Measurements from ENCODE around the gene SPNS3.

Gene SPNS3

GRCh38 chr17:4450710-4451316 is 17.1 kb downstream of the SPNS3 start:
- H3K4me3 ChIP-seq (ENCODE audit: low read depth, low read length), result no peak overlapping the region
- ChIA-PET POLR2A (no interaction called here), CTCF (no interaction called here)
- no peak for TF ChIP-seq CTCF (IDR thresholded peaks at IDR 0.05; ENCODE audit: insufficient read depth, low read length, missing control alignments)
- no peak for DNase-seq (ENCODE audit: low read depth, low spot score)

- DNase-seq (ENCODE audit: low read depth, low spot score), result no peak
- ChIA-PET CTCF (no interaction called here), POLR2A (no interaction called here)
- no peak overlapping the region for H3K4me3 ChIP-seq (ENCODE audit: low read depth, low read length)
- TF ChIP-seq CTCF (IDR thresholded peaks at IDR 0.05; ENCODE audit: insufficient read depth, low read length, missing control alignments), result no peak
Measured at GRCh38 chr17:4453812-4454591, 20.3 kb downstream of the SPNS3 start.

- ChIA-PET POLR2A (no interaction called here), CTCF (no interaction called here)
- no peak overlapping the region for H3K4me3 ChIP-seq (ENCODE audit: low read depth, low read length)
- DNase-seq (ENCODE audit: low read depth, low spot score), result no peak
- no peak for TF ChIP-seq CTCF (IDR thresholded peaks at IDR 0.05; ENCODE audit: insufficient read depth, low read length, missing control alignments)
Measured at GRCh38 chr17:4460661-4461060, 26.9 kb downstream of the SPNS3 start.

- no peak for TF ChIP-seq CTCF (IDR thresholded peaks at IDR 0.05; ENCODE audit: insufficient read depth, low read length, missing control alignments)
- H3K4me3 ChIP-seq (ENCODE audit: low read depth, low read length), result no peak overlapping the region
- DNase-seq (ENCODE audit: low read depth, low spot score), result no peak
- POLR2A ChIA-PET, result no interaction called here
- CTCF ChIA-PET, result no interaction called here
Measured at GRCh38 chr17:4463818-4464476, 30.2 kb downstream of the SPNS3 start.

GRCh38 chr17:4465786-4466185 is 32.0 kb downstream of the SPNS3 start:
- CTCF ChIA-PET, result no interaction called here
- no peak for TF ChIP-seq CTCF (IDR thresholded peaks at IDR 0.05; ENCODE audit: insufficient read depth, low read length, missing control alignments)
- no peak overlapping the region for H3K4me3 ChIP-seq (ENCODE audit: low read depth, low read length)
- no peak for DNase-seq (ENCODE audit: low read depth, low spot score)
- POLR2A ChIA-PET, result no interaction called here

- H3K4me3 ChIP-seq (ENCODE audit: low read depth, low read length), result no peak overlapping the region
- DNase-seq (ENCODE audit: low read depth, low spot score), result no peak
- CTCF ChIA-PET, result no interaction called here
- TF ChIP-seq CTCF (IDR thresholded peaks at IDR 0.05; ENCODE audit: insufficient read depth, low read length, missing control alignments), result no peak
- POLR2A ChIA-PET, result no interaction called here
Measured at GRCh38 chr17:4467287-4467686, 33.5 kb downstream of the SPNS3 start.

Data from AG04449 (cell line).